ENCODE measurements around the gene FMO1.

DNA sequence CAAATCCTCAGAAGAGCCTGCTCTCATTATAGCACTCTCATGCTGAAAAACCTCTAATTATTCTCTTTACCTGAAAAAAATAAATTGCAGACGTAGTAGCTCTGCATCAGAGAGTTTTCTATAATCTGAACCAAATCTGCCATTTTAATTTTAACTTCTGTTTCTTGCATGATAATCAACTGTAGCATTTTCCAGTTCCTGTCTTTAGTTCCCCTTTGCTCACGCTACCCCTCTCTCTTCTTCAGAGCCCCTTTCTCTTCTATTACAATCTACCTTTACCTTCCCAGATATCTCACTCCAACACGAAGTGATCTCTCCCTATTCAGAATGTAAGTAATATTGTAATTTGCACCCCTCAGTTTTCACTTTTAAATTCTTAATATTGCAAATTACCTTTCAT lies 31.4 kb downstream of the FMO1 start:
- TF ChIP-seq FOXM1 (IDR thresholded peaks at IDR 0.05; ENCODE audit: borderline replicate concordance, low read depth), result no peak
- TF ChIP-seq, protein P1, sequence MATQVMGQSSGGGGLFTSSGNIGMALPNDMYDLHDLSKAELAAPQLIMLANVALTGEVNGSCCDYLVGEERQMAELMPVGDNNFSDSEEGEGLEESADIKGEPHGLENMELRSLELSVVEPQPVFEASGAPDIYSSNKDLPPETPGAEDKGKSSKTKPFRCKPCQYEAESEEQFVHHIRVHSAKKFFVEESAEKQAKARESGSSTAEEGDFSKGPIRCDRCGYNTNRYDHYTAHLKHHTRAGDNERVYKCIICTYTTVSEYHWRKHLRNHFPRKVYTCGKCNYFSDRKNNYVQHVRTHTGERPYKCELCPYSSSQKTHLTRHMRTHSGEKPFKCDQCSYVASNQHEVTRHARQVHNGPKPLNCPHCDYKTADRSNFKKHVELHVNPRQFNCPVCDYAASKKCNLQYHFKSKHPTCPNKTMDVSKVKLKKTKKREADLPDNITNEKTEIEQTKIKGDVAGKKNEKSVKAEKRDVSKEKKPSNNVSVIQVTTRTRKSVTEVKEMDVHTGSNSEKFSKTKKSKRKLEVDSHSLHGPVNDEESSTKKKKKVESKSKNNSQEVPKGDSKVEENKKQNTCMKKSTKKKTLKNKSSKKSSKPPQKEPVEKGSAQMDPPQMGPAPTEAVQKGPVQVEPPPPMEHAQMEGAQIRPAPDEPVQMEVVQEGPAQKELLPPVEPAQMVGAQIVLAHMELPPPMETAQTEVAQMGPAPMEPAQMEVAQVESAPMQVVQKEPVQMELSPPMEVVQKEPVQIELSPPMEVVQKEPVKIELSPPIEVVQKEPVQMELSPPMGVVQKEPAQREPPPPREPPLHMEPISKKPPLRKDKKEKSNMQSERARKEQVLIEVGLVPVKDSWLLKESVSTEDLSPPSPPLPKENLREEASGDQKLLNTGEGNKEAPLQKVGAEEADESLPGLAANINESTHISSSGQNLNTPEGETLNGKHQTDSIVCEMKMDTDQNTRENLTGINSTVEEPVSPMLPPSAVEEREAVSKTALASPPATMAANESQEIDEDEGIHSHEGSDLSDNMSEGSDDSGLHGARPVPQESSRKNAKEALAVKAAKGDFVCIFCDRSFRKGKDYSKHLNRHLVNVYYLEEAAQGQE (IDR thresholded peaks at IDR 0.05; ENCODE audit: low read depth), result no peak
- TF ChIP-seq RAD21 (IDR thresholded peaks at IDR 0.05; ENCODE audit: low read depth), result no peak
- TF ChIP-seq, protein P2, sequence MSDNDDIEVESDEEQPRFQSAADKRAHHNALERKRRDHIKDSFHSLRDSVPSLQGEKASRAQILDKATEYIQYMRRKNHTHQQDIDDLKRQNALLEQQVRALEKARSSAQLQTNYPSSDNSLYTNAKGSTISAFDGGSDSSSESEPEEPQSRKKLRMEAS (IDR thresholded peaks at IDR 0.05), result no peak
- TF ChIP-seq EP300 (IDR thresholded peaks at IDR 0.05; ENCODE audit: borderline replicate concordance), result no peak
- no peak for TF ChIP-seq YY1 (IDR thresholded peaks at IDR 0.05; ENCODE audit: low read depth)

All from Ishikawa (cell line).